SH-SY5Y (cell line): ENCODE data around the gene WDR70.

Source experiments
- GATA2 ChIP-seq: IDR thresholded peaks from 2 replicates; pipeline ENCODE4 v1.6.1; 2011; ENCODE audit warnings: mild to moderate bottlenecking, low read depth, low read length
- GATA3 ChIP-seq: IDR thresholded peaks from 2 replicates; pipeline ENCODE4 v1.6.1; 2011; ENCODE audit warnings: low read depth, mild to moderate bottlenecking, low read length, moderate library complexity

GRCh38 chr5:37603072-37603471, 224.0 kb downstream of the WDR70 start:
- TF ChIP-seq GATA3, result no peak
- no peak for TF ChIP-seq GATA2
